Colon (tissue), 2 donors: ENCODE results near the gene SPON1.
"Not testable (repeated sequence)": the region's sequence is repeated elsewhere in the genome, so short reads cannot be mapped to it uniquely, and the experiment has no call there.

Source experiments
- FAIRE-seq: peaks from 2 replicates; lab custom pipeline; 2012; peaks lifted over from hg19 to GRCh38; lab: Jason Lieb, UNC
- donor health status: control.
- donor health status: control.

SPON1 gene

DNA sequence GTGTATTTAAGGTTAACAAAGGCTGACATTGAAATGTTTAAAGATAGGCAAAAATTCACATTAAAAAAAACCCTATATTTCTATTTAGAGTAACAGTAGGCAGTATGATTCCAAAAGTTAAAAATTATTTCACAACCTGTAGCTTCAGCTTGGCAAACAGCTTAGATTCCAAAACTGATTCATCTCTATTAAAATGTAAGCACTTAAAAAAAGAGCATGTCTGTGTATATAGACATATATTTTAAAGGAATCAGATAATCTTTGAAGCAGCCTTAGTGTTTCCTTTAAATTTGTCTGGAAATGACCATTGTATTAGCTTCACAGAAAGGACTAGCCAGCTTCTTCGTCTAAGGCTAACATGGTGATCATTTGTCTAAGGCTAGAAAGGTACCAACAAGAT is 316.3 kb downstream of the SPON1 start:
- FAIRE-seq: not testable (repeated sequence)

DNA sequence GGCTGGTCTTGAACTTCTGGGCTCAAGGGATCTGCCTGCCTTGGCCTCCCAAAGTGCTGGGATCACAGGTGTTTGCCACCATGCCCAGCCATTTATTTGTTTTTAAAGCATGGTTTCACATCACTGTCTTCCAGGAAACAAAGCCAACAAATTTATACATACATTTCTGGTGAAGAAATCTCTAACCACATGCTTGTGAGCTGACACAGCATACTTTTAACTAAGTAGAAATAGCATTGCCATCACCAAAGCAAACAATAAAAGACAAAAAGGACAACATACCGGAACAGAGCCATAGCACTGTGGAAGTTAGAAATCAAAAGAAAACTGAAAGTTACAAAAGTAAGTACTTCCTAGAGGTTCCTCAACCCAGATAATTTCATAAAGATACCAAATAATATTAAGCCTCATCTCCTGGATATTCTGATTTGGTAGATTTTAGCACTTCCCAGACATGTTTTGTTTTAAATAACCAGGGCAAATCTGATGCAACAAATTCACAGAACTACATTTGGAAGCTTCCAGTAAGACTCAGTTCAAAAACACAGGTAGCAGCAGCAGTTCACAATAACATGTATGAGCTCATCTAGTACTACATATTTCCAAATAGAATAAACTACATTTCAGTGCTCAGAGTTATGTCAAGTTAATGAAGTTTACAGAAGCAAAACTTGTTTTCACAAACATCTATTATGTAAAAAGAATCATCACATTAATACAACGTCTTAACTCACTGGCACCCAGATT is 325.8 kb downstream of the SPON1 start:
- FAIRE-seq: no peak

DNA sequence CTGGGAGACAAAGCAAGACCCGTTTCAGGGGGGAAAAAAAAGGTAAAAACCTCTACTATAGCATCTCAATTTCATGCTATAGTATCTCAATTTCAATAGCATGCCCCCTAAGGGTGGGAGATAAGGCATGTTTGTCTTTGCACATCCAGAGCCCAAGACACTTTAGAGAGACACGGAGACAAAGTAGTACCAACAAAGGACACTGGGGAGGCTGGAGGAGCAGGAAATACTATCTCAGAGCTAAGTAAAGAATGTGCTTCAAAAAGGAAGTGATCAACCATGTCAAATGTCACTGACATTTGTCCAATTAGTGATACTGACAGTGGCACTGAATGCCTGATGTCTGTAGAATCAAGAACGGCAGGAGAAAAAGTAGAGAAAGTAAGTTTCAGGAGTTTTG is 327.9 kb downstream of the SPON1 start:
- no peak for FAIRE-seq

DNA sequence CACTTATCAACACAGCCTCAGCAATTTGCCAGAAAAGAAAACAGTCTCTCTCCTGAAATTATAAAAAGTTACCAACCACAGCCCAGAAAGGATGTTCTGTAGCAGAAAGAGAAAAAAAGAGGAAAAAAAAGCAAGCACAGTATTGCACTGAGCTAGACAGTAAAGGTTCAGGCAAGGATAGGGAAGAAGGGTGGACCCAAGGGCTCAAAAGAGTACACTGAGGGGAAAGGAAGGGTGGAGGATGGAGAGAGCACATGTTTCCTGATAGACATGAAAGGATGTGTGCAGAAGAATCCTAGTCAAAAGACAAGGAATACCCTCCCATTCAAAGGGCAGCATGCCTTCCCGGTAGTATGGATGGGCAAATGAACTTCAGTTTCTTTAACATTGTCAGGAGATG is 337.4 kb downstream of the SPON1 start:
- no peak for FAIRE-seq

DNA sequence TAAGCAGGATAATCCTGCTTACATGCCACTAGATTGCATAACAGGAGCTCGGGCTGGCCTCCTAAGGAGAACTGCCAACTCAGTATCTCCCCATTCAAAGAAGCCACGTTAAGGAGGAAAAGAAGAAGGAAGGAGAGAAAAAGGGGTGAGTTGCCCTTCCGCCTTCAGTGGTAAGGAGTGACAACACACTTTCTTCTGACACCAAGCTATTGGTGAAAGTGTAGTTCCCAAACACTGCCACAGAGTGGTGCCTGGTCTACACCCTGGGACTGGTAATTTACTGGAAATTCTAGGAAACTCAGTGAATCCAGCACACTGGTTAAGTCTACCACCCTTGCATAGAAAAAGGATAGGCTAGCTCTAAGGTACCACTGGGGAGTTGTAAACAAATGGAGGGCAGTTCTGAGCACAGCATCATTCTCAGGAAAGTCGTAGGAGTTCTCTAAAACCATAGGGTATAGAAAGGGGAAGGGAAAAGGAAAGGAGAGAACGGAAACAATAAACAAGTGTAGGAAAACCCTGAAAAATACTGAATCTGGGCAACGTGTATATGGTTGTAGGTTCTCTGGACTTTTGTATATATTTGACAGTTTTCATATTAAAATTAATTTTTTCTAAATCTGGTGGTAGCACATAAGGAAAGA is 338.3 kb downstream of the SPON1 start:
- FAIRE-seq: no peak

DNA sequence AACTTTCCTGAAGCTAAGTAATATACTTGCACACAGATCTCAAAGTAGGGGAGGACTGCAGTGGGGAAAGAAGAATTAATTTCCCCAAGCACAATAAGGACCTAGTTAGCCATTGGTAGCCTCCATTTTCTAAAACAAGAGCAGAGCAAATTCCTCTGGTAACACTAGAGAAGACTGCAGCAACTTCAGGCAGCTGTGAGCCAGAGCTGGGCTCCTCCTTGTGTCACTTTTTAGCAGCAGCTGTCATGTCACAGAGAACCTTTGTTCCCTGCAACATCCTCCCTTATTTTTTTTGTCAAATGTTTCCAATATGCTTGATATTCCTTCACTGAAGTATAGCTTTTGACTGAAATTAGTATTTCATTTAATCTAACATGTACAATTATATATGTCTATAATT is 342.1 kb downstream of the SPON1 start:
- FAIRE-seq: no peak

DNA sequence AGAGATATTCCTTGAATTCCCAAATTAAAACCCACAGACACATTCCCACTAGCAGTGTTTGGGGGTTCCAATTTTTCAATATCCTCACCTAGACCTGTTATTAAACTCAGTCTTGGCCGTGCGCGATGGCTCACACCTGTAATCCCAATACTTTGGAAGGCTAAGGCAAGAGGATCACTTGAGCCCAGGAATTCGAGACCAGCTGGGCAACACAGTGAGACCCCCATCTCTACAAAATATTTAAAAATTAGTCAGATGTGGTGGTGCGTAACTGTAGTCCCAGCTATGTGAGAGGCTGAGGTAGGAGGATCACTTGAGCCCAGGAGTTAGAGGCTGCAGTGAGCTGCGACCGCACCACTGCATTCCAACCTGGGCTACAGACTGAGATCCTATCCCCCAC is 343.1 kb downstream of the SPON1 start:
- no peak for FAIRE-seq

DNA sequence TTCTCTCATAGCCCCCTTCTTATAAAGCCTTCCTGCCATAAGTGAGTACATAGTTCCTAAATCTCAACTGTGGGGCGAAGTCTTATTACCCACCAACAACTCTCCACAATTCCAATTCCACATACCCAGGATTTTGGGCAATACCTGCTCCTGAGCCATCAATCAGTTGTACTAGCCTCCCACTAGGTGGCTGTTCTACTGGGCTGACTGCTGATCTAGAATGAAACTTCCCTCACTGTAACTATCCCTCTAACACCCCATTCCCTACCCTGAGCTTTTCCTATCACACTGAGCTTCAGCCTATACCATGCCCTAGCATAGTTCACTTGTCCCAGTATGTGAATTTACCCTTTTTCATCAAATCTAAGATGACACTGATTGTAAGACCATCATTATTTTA is 344.0 kb downstream of the SPON1 start:
- no peak for FAIRE-seq

DNA sequence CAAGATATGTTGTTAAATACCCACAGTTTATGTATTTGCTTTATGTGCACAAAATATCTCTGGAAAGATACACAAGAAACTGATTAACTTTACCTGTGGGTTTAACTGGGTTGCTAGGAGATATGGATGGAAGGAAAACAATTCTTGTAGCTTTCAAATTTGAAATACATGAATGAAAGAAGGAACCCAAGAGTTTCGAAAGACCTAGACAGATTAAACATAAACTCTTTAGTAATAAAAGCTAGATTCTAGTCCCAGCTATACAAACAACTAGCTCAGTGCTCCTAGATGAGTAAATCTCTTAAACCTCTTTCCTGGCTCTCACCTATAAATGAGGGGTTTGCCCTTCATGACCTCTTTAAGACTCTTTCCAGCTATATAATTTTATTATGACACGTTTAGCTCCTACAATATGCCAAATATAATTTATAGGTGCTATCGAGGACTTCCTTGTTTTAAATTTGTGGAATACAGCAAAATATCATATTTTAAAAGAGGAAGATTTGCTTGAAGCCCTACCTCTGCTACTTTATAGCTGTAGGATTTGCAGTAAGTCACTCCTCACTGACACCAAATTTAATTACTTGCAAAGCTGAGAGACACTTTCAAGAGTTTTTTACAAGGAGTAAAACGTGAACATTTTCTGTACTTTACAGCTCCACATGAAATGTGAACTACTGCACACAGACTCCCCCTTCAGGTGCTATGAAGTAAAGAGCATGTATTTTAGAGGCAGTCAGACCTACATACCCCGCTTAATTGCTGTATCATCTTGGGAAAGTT is 345.8 kb downstream of the SPON1 start:
- no peak for FAIRE-seq

DNA sequence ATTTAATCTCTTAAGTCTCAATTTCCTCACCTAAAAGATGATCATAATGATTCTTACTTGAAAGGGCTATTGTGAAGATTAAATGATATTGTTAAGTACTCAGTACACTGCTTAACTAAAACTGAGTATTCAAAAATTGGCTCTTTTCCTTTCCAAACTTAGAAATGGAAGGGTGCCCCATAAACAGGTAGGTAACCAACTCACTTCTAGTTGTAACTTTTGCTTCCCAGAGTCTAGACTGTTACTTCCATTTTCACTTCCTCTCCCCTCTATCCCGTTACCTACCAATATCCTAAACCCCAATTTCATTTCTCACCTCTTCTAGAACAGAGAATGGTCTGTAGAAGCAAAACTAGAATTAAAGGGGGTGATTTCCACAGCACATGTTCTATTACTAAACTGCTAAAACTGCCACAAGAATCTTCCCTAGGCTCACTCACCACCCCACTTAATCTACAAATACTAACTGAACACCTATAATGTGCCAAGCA is 346.4 kb downstream of the SPON1 start:
- FAIRE-seq: no peak

DNA sequence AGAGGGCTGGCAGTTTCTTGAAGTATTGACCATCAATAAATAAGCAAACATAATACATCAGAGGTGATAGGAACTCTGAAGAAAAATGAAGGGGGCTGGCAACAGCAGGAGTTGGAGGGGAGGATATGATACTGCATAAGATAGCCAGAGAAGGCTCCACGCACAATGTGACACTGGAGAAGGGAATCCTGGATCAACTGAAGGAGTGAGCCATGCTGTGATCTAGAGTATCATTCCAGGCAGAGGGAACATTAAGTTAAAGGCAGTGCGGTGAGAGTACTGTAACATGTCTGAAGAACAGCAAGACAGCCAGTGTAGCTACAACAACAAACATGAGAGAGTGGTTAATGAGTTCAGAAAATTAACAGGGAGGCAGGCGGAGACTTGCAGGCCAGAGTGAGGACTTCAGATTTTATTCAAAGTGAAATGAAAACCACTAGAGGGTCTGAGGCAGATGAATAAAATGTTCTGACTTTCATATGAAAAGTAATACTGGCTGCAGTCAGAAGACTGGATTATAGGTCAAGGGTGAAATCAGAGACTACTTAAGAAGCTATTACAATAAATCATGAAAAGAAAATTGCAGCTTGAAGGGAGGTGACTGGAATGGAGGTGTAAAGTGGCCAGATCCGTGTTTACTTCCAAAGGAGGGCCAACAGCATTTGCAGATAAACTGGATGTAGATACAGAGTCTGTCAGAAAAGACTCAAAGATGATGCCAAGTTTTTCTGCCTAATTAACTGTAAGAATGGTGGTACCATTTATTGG is 347.1 kb downstream of the SPON1 start:
- FAIRE-seq: no peak

DNA sequence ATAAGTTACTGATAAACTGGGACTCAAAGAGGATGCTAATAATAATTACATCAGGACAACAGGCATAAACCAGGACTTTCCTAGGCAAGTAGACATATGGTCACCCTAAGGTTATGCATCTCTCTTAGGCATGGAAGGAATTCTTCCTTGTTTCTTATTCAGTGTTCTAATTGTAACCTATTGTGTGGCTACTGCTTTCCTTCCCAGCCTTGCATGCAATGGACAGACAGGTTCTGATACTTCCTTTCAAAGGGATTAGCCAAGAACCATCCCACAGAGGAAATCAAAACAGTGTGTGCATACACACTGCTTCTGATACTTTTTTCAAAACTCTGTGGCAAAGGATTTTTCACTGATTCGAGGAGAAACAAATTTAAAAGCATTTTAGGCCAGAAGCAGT is 348.2 kb downstream of the SPON1 start:
- no peak for FAIRE-seq

DNA sequence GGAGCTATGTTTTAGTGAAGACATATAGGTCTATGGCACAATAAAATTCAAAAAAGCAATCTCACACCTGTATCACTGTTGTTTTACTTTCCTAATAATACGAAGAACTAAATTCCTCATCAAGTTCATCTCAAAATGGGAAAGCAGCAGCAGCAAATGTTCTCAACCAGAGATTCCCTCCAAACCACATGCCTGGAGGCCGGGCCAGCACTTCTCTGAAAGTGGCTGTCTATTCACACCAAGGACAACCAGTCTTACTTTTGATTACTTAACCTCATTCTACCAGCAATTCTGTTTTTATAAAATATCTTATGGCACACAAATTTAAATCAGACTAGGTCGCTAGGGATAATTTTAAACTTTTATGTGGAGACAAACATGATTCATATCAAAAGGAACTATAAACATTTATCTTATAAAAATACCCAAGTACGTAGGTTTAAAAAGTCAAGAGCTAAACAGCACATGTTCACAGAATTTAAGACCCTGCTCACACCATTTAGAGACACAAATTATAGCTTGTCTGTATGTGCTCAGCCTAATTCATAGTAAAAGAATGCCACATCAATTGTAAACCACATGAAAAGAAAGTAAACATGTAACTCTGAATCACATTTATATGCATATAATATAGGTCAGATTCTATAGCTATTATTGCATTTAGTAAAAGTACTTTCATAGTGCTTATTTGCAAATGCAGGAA is 350.4 kb downstream of the SPON1 start:
- FAIRE-seq: no peak

DNA sequence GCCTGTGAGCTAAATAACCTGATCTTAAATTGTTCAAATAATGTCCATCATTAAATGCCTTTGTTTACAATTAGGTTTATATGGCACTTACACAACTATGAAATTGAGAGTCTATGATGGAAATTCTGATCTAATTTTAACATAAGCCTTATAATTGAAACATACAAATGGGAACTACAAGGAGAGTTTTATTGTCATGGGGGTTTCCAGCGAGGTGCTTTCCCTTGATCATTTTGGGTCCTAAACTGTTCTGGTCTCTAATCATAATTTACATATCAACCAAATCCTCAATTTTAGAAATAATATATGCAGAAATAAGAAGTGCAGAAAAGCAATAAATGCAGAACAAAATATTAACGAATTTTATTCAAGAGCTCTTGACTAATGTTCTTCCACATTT is 351.6 kb downstream of the SPON1 start:
- no peak for FAIRE-seq

DNA sequence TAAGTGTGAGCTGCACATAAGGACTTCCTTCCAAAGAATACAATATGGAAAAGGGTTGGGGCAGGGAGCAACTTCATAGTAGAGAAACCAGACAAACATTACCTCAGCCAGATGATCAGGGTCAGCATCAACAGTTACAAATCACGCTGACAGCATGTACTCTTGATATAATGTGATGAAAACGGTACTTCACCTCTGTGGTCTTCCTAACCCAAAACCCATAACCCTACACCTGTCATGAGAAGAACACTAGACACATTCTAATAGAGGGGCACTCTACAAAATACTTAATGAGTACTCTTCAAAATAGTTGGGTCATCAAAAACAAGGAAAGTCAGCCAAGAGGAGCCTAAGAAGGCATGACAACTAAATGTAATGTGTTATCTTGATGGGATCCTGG is 352.6 kb downstream of the SPON1 start:
- FAIRE-seq: no peak
